ENCODE measurements around the gene RAB33B.

The RAB33B gene

DNA sequence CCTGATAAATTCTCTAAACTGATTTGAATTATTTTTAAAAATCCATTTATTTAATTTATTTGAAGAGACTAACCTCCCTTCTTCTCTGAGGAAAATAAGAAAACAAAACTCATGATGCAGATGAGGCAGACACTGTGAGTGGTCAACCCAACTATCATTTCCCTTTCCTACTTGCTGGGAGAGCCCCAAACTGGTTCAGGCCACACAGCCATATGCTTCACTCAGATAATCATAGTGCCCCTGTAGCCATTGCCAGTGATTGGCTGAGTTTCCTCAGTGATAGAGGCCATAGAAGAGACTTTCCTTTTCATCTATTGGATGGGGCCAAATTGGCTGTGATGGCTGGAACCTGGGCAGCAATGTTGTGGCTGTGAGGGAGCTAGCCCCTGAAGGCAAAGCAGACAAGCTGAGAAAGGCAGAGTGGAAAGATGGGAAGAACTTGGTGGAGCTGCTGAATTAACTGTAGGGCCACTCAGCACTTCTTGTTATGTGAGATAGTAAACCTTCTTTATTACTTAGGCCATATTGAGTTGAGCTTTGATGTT is 49.8 kb downstream of the RAB33B start:
- Histone ChIP-seq H3K4me1 (ENCODE audit: control insufficient read depth, insufficient read depth, low read length) (peaks cover 4% of the 10 kb centered on the region; the same call in 1 of the 2 replicates), H3K9me3 (ENCODE audit: control insufficient read depth, insufficient read depth, low read length) (no peaks in the 10 kb centered on the region), H3K27ac (ENCODE audit: low read length) (no peak overlapping the region), H3K27me3 (ENCODE audit: control insufficient read depth, insufficient read depth, low read length) (no peaks in the 10 kb centered on the region), H3K4me3 (ENCODE audit: low read length) (no peak overlapping the region), H3K36me3 (ENCODE audit: control insufficient read depth, insufficient read depth, low read length) (no peaks in the 10 kb centered on the region)
- no peak for DNase-seq (ENCODE audit: low read depth, low spot score)

DNA sequence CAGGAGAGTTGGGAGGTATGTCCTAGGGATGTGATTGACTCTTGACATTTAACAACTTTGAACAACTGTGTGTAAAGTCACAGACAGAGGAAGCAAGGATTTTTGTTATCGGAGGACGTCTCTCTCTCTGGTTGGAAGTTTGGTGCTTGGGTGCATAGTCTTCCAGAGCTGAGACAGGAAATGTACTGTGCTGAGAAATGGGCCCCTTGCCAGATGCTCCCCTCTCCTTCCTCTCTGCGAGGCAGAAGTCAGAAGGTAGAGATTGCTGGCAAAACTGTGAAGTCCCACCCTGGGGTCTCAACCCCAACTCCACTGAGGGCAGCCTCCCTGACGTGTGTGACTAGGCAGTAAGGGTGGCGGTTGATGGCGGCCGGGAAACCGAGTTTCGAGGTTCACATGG is 52.9 kb downstream of the RAB33B start:
- Histone ChIP-seq H3K27ac (ENCODE audit: low read length) (no peak overlapping the region), H3K36me3 (ENCODE audit: control insufficient read depth, insufficient read depth, low read length) (no peaks in the 10 kb centered on the region), H3K9me3 (ENCODE audit: control insufficient read depth, insufficient read depth, low read length) (no peaks in the 10 kb centered on the region), H3K27me3 (ENCODE audit: control insufficient read depth, insufficient read depth, low read length) (no peaks in the 10 kb centered on the region), H3K4me1 (ENCODE audit: control insufficient read depth, insufficient read depth, low read length) (peaks cover 4% of the 10 kb centered on the region; the same call in 1 of the 2 replicates), H3K4me3 (ENCODE audit: low read length) (no peak overlapping the region)
- DNase-seq (ENCODE audit: low read depth, low spot score): no peak
- no CpG with 5 or more reads among the region's 9 CpGs for WGBS (ENCODE audit: insufficient coverage, insufficient read length)

DNA sequence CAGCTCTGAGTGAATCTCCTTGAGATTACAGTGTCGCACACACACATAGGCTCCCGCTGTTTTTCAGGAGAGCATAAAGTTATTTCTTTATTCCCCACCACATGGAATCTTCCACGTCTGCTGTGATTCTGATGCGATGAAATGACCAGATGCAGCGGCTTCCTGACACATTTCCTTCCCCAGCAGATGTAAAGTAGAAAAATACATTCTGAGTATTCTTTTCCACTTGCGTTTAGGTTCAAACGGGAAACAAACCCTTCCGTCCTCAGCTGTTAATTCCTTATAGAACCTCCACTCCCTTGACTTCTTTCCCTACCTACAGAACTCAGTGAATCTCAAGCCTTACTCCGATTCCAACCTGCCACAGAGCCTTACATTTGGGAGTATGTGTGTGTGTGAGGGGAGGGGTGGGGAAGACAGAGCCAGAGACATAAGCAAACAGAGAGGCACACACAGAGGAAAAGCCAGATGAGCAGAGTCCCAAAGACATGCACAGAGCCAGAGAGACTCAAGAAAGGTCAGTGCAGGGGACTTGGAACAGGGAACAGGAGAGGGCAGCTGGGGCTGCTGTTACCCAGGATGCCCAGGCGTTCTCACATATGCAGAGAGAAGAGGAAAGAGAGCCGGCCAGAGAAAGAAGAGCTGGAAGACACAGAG is 54.8 kb downstream of the RAB33B start:
- no peak overlapping the region for H3K4me3 ChIP-seq (ENCODE audit: low read length)
- no peaks in the 10 kb centered on the region for H3K36me3 ChIP-seq (ENCODE audit: control insufficient read depth, insufficient read depth, low read length)
- H3K27me3 ChIP-seq (ENCODE audit: control insufficient read depth, insufficient read depth, low read length): no peaks in the 10 kb centered on the region
- no peaks in the 10 kb centered on the region for H3K9me3 ChIP-seq (ENCODE audit: control insufficient read depth, insufficient read depth, low read length)
- WGBS (ENCODE audit: insufficient coverage, insufficient read length): no CpG with 5 or more reads among the region's 11 CpGs
- DNase-seq (ENCODE audit: low read depth, low spot score): no peak
- no peak overlapping the region for H3K27ac ChIP-seq (ENCODE audit: low read length)
- H3K4me1 ChIP-seq (ENCODE audit: control insufficient read depth, insufficient read depth, low read length): no peaks in the 10 kb centered on the region

DNA sequence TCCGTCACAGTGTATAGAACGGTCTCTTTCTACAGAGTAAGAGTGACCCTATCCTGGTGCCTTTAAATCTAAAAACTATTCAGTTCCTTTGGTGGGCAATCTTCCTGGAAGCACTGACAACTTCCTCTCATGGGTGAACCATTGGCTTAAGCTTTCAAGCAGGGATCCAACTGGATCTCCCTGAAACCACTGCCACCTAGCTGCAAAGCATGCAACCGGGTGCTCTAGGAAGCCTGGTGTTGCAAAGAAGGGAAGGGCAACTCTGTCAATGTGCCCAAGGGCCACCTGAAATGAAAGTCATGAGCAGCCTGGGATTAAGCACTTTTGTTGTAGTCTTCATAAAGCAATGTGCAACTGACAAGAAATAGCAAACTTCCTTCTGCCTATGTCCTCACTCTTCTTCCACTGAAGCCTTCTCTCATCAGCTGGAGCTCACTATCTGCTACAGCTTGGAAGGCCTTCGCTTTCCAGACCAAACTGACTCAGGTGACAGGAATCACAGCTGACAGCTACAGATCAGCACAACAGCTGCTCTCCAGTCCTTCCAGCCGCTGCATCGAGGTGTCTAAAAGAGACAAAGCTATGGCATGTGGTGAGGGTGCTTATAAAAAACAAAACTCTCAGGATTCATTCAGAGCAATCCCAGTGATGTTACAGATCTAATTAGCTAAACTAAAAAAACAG is 55.9 kb downstream of the RAB33B start:
- peak; percentile 22 for DNase-seq (ENCODE audit: low read depth, low spot score)
- no peaks in the 10 kb centered on the region for H3K27me3 ChIP-seq (ENCODE audit: control insufficient read depth, insufficient read depth, low read length)
- H3K27ac ChIP-seq (ENCODE audit: low read length): no peak overlapping the region
- H3K4me3 ChIP-seq (ENCODE audit: low read length): no peak overlapping the region
- no peaks in the 10 kb centered on the region for H3K9me3 ChIP-seq (ENCODE audit: control insufficient read depth, insufficient read depth, low read length)
- no peaks in the 10 kb centered on the region for H3K36me3 ChIP-seq (ENCODE audit: control insufficient read depth, insufficient read depth, low read length)
- no peaks in the 10 kb centered on the region for H3K4me1 ChIP-seq (ENCODE audit: control insufficient read depth, insufficient read depth, low read length)
- no CpG with 5 or more reads among the region's 6 CpGs for WGBS (ENCODE audit: insufficient coverage, insufficient read length)

DNA sequence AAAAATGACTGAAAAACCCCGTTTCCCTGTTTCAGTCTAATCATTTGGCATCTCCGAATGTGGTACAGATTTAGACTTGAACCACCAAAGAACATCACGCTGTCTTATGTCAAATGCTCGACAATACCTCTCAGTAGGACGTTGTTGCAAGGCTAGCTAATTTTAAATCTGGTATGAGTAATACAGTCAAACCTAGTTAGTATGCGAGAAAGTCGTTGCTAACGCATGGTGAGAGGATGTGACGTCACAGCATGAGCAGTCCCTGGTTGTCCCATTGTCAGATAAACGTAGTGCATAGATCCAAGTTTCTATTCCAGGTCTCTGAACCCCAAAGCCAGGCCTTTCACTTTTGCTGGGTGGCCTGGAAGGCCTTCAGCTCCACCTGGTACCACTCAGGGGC is 57.4 kb downstream of the RAB33B start:
- no peaks in the 10 kb centered on the region for H3K36me3 ChIP-seq (ENCODE audit: control insufficient read depth, insufficient read depth, low read length)
- DNase-seq (ENCODE audit: low read depth, low spot score): no peak
- no peaks in the 10 kb centered on the region for H3K9me3 ChIP-seq (ENCODE audit: control insufficient read depth, insufficient read depth, low read length)

DNA sequence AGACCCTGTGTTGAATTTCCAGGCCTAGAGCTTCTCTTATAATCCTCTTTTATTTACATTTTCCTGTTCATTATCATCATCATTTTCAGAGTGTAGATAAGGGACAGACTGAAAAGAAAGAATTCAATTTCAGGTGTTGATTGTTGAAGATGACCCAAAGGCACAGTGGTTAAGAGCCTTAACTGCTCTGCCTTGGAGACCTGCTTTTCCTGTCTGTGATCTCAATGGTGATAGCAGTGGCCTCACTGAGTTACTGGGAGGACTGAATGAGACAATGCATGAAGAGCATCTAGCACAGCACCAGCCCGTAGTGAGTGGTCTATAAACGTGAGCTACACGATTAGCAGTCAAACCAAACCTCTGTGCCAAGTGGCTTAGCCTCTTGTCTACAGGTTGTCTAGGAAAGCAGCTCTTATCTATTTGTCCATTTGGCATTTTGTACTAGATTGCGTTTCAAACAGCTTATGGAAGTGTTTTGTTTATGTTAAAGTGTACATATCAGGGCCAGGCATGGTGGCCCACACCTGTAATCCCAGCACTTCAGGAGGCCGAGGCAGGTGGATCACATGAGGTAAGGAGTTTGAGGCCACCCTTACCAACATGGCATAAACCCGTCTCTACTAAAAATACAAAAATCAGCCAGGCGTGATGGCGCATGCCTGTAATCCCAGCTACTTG is 60.6 kb downstream of the RAB33B start:
- H3K27ac ChIP-seq (ENCODE audit: low read length): no peak overlapping the region
- H3K36me3 ChIP-seq (ENCODE audit: control insufficient read depth, insufficient read depth, low read length): no peaks in the 10 kb centered on the region
- no peaks in the 10 kb centered on the region for H3K4me1 ChIP-seq (ENCODE audit: control insufficient read depth, insufficient read depth, low read length)
- no peaks in the 10 kb centered on the region for H3K27me3 ChIP-seq (ENCODE audit: control insufficient read depth, insufficient read depth, low read length)
- H3K9me3 ChIP-seq (ENCODE audit: control insufficient read depth, insufficient read depth, low read length): no peaks in the 10 kb centered on the region
- DNase-seq (ENCODE audit: low read depth, low spot score): no peak
- no CpG with 5 or more reads among the region's 8 CpGs for WGBS (ENCODE audit: insufficient coverage, insufficient read length)
- no peak overlapping the region for H3K4me3 ChIP-seq (ENCODE audit: low read length)

More for the DNA sequence above, 57.4 kb downstream of the RAB33B start:
- no peak overlapping the region for H3K27ac ChIP-seq (ENCODE audit: low read length)
- H3K27me3 ChIP-seq (ENCODE audit: control insufficient read depth, insufficient read depth, low read length): no peaks in the 10 kb centered on the region
- no peaks in the 10 kb centered on the region for H3K4me1 ChIP-seq (ENCODE audit: control insufficient read depth, insufficient read depth, low read length)
- no CpG with 5 or more reads among the region's 10 CpGs for WGBS (ENCODE audit: insufficient coverage, insufficient read length)
- no peak overlapping the region for H3K4me3 ChIP-seq (ENCODE audit: low read length)

DNA sequence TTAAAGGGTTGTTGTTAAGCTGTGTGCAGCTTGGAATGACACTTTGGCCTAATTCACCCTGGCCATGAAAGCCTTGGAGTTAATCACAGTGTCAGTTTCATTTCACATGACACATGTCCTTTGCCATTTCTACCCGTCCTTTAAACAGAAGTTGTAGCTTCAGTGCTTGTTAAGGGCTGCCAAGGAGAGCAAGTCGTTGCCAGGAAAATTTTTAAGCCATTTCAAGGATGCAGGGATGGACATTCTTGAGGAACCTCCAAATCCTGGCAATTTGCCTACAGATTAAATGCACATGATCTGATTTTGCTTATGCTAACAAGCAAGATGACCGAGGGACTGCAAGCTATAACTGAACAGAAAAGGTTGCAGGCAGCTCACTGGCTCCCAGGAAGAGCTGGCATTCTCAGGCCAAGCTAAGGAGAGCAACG is 61.6 kb downstream of the RAB33B start:
- no peaks in the 10 kb centered on the region for H3K27me3 ChIP-seq (ENCODE audit: control insufficient read depth, insufficient read depth, low read length)
- H3K4me3 ChIP-seq (ENCODE audit: low read length): no peak overlapping the region
- no peak overlapping the region for H3K27ac ChIP-seq (ENCODE audit: low read length)
- no peaks in the 10 kb centered on the region for H3K4me1 ChIP-seq (ENCODE audit: control insufficient read depth, insufficient read depth, low read length)
- no peak for DNase-seq (ENCODE audit: low read depth, low spot score)
- H3K9me3 ChIP-seq (ENCODE audit: control insufficient read depth, insufficient read depth, low read length): no peaks in the 10 kb centered on the region
- WGBS (ENCODE audit: insufficient coverage, insufficient read length): no CpG with 5 or more reads among the region's 4 CpGs
- H3K36me3 ChIP-seq (ENCODE audit: control insufficient read depth, insufficient read depth, low read length): no peaks in the 10 kb centered on the region

DNA sequence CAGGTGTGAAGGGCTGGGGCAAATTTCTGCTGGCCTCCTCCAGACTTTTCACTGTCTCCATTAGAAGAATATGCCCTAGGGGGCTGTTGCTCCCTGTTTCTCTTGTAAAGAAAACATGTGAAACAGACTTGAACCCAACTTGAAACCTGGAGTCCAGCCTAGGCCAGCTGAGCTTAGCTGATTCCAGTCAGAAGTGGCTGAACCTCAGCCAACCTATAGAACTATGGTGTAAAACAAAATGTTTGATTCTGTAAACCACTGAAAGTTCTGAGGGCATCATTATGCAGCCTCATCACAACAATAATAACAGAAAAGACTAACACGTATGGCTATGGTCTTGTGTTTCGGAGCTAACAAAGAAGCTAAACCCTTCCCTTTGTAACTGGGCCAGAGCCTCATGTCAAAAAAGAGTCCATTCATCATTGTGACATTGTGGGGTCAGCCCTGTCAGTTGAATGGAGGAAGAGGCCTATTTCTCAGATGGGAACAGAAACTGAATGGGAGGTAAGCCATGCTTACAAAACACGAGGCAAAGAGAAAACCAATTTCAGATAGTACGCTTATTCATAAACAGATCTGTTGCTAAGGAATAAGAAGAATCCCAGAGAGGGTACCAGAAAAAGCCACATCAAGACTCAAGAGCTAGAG is 68.0 kb downstream of the RAB33B start:
- Histone ChIP-seq H3K4me3 (ENCODE audit: low read length) (no peak overlapping the region), H3K36me3 (ENCODE audit: control insufficient read depth, insufficient read depth, low read length) (no peaks in the 10 kb centered on the region), H3K27ac (ENCODE audit: low read length) (no peak overlapping the region), H3K27me3 (ENCODE audit: control insufficient read depth, insufficient read depth, low read length) (no peaks in the 10 kb centered on the region), H3K9me3 (ENCODE audit: control insufficient read depth, insufficient read depth, low read length) (no peaks in the 10 kb centered on the region), H3K4me1 (ENCODE audit: control insufficient read depth, insufficient read depth, low read length) (no peaks in the 10 kb centered on the region)
- no CpG with 5 or more reads among the region's 4 CpGs for WGBS (ENCODE audit: insufficient coverage, insufficient read length)
- DNase-seq (ENCODE audit: low read depth, low spot score): no peak

DNA sequence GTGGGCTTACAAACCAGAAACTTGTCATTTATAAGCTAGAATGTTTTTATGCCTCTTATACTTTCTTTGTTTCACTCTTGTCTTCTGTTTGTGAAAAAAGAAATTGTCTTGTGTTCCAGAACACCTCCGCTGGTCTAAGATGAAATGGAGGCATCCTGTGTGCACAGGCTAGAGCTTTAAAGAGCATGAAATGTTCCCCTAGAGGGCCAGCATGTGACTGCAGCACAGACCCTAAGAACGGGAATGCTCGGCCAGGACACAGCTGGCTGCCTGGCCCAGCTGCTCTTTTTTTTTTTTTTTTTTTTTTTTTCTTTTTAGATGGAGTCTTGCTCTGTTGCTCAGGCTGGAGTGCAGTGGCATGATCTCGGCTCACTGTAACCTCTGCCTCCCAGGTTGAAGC is 68.5 kb downstream of the RAB33B start:
- Histone ChIP-seq H3K4me3 (ENCODE audit: low read length) (no peak overlapping the region), H3K27ac (ENCODE audit: low read length) (no peak overlapping the region), H3K9me3 (ENCODE audit: control insufficient read depth, insufficient read depth, low read length) (no peaks in the 10 kb centered on the region), H3K4me1 (ENCODE audit: control insufficient read depth, insufficient read depth, low read length) (no peaks in the 10 kb centered on the region), H3K36me3 (ENCODE audit: control insufficient read depth, insufficient read depth, low read length) (no peaks in the 10 kb centered on the region), H3K27me3 (ENCODE audit: control insufficient read depth, insufficient read depth, low read length) (no peaks in the 10 kb centered on the region)
- no CpG with 5 or more reads among the region's 4 CpGs for WGBS (ENCODE audit: insufficient coverage, insufficient read length)
- no peak for DNase-seq (ENCODE audit: low read depth, low spot score)

DNA sequence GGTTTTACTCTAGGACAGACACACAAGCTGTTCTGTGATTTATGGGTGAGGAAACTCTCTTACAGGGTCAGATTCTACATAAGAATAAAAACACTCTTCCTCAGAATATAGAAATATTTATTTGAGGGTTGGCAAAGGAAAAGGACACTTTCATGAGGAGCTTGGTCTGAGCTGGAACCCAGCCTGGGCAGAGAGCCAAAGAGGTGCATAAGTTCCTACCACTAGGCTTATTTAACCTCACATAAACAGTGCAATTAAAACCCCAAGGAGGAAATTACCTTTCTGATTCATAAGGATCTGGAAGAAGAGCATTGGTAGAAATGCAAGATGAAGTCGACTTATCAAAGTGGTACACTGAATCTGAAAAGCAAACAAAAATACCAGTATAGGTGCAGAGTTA is 69.2 kb downstream of the RAB33B start:
- no CpG with 5 or more reads among the region's 1 CpG for WGBS (ENCODE audit: insufficient coverage, insufficient read length)
- Histone ChIP-seq H3K4me1 (ENCODE audit: control insufficient read depth, insufficient read depth, low read length) (no peaks in the 10 kb centered on the region), H3K27me3 (ENCODE audit: control insufficient read depth, insufficient read depth, low read length) (no peaks in the 10 kb centered on the region), H3K36me3 (ENCODE audit: control insufficient read depth, insufficient read depth, low read length) (no peaks in the 10 kb centered on the region), H3K4me3 (ENCODE audit: low read length) (no peak overlapping the region), H3K9me3 (ENCODE audit: control insufficient read depth, insufficient read depth, low read length) (no peaks in the 10 kb centered on the region), H3K27ac (ENCODE audit: low read length) (no peak overlapping the region)
- DNase-seq (ENCODE audit: low read depth, low spot score): no peak
